ENCODE results near the gene CTTN.
"Not testable (repeated sequence)": the region's sequence is repeated elsewhere in the genome, so short reads cannot be mapped to it uniquely, and the experiment has no call there.

The CTTN gene

GRCh38 chr11:70381872-70382861, 16.2 kb upstream of the CTTN start:
- Histone ChIP-seq H3K4me1 (ENCODE audit: insufficient read depth, low read length) (peaks cover 26% of the 10 kb centered on the region), H3K27ac (ENCODE audit: low read depth, low read length) (peak overlapping the region; percentile 50), H3K36me3 (ENCODE audit: insufficient read depth, low read length) (peaks cover 25% of the 10 kb centered on the region), H3K9ac (ENCODE audit: low read length) (no peak overlapping the region), H3K9me3 (ENCODE audit: low read length) (no peaks in the 10 kb centered on the region), H3K4me3 (ENCODE audit: low read depth in 1 of 2, low read length in 2 of 2) (no peak overlapping the region), H3K27me3 (ENCODE audit: control insufficient read depth in 1 of 2, insufficient read depth in 2 of 2, low read length in 2 of 2) (no peaks in the 10 kb centered on the region)

DNA sequence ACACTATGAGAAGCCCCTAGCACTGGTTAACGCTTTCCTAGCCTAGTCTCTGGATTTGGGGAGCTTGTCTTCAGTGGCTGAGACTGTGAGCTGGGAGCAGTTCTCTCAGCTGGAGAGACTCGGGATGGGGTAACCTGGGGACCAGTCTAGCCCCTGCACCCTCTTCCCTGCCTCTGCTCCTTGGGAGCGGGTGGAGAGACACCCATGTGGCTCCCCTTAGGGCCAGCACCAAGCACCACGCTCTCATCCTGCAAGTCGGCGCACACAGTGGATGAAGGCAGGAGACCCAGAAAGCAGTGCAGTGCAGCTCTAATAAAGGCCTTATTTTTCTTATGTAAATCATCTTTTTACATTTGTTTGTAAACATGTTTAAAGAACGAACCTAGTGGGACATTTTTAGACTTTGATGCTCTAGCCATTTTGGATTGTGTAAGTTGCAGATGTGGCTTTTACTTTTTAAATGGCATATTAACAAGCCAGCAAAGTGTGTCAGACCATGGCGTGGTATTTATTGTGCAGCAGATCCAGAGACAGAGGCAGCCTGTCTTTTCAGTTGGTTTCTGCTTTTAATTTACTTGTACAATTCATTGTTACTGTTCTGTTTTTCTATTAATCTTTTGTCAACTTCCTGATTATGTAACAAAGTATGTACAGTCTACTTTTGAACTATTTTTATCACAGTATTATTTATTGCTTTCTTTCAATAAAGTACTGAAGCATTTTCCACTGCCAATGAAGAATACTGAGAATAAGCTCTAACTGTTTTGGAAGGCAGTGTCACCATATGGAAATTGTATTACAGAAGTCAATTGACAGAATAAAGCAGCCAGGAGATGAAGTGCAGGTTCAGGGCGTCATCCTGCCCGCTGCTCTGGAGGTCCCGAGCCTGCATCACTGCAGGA, 14.4 kb upstream of the CTTN start:
- Histone ChIP-seq H3K9me3 (ENCODE audit: low read length) (no peaks in the 10 kb centered on the region), H3K36me3 (ENCODE audit: insufficient read depth, low read length) (peaks cover 10% of the 10 kb centered on the region), H3K4me1 (ENCODE audit: insufficient read depth, low read length) (peaks cover 26% of the 10 kb centered on the region), H3K4me3 (ENCODE audit: low read depth in 1 of 2, low read length in 2 of 2) (no peak overlapping the region), H3K27me3 (ENCODE audit: control insufficient read depth in 1 of 2, insufficient read depth in 2 of 2, low read length in 2 of 2) (no peaks in the 10 kb centered on the region), H3K27ac (ENCODE audit: low read depth, low read length) (no peak overlapping the region), H3K9ac (ENCODE audit: low read length) (no peak overlapping the region)

DNA sequence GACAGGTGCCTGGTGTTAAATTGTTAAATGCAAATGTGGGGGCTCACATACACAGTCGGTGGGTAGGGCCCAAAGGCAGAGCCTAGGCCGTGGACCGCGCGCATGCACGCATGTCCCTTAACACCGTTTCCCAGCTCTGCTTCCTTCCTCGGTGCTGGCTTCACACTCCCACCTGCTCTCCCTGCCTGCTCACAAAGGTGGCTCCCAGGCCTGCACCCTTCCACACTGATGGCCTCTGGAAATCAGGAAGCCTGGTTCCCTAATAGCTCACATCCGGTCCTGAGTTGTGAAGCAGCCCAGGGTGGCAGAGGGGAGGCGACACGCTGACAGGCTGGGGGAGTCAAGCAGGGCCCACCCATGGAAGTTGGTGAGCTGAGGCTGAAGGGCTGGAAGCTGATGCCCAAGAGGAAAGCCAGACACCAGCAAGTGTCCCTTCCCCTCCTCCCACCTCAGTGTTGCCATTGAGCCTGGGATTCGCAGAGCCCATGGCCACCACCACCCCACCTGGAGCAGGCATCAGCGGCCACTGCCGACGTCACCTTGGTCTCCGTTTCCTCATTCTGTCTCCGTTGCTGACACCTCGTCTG, 13.7 kb upstream of the CTTN start:
- Histone ChIP-seq H3K4me1 (ENCODE audit: insufficient read depth, low read length) (peaks cover 26% of the 10 kb centered on the region), H3K27me3 (ENCODE audit: control insufficient read depth in 1 of 2, insufficient read depth in 2 of 2, low read length in 2 of 2) (no peaks in the 10 kb centered on the region), H3K9me3 (ENCODE audit: low read length) (no peaks in the 10 kb centered on the region), H3K9ac (ENCODE audit: low read length) (no peak overlapping the region), H3K36me3 (ENCODE audit: insufficient read depth, low read length) (peaks cover 7% of the 10 kb centered on the region), H3K4me3 (ENCODE audit: low read depth in 1 of 2, low read length in 2 of 2) (no peak overlapping the region), H3K27ac (ENCODE audit: low read depth, low read length) (no peak overlapping the region)

DNA sequence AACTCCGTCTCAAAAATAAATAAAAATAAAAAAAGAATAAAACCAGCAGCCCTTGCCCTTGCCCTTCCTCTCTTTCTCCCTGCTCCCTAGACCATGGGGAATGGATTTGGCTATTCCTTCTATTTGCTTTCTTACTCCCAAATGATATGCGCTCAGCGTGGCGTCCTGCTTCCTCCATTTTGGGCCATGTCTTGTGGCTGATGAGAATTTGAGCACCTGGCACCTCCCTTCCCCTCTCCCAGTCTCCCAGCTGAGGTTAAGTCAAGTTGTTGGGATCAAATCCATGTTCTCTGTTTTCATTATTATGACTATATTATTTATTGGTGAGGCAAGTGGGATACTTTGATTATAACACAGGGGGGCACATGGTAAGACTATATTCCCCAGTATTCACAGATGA, 10.8 kb upstream of the CTTN start:
- no peak overlapping the region for H3K9ac ChIP-seq (ENCODE audit: low read length)
- H3K27ac ChIP-seq (ENCODE audit: low read depth, low read length) = no peak overlapping the region
- H3K36me3 ChIP-seq (ENCODE audit: insufficient read depth, low read length) = peaks cover 7% of the 10 kb centered on the region
- peaks cover 16% of the 10 kb centered on the region for H3K4me1 ChIP-seq (ENCODE audit: insufficient read depth, low read length)
- H3K4me3 ChIP-seq (ENCODE audit: low read depth in 1 of 2, low read length in 2 of 2) = no peak overlapping the region
- no peaks in the 10 kb centered on the region for H3K27me3 ChIP-seq (ENCODE audit: control insufficient read depth in 1 of 2, insufficient read depth in 2 of 2, low read length in 2 of 2)
- H3K9me3 ChIP-seq (ENCODE audit: low read length) = no peaks in the 10 kb centered on the region

DNA sequence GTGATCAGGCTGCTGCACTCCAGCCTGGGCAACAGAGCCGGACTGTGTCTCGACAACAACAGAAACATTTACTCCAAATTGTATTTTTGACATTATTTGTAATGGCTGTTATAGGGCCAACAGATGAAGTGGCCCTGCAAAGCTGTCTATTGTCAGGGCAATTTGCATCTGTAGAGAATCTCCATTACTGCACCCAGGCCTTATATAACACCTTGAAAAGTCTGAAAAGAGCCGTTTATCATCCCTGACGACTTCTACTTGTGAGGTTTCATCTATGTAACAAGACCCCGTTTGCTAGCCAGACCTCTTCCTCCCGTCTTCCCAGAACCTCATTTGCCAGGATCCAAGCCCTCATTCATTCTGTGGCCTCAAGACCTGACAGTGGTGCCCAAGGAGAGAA, 9.1 kb upstream of the CTTN start:
- no peaks in the 10 kb centered on the region for H3K9me3 ChIP-seq (ENCODE audit: low read length)
- H3K36me3 ChIP-seq (ENCODE audit: insufficient read depth, low read length) = peaks cover 7% of the 10 kb centered on the region
- no peak overlapping the region for H3K4me3 ChIP-seq (ENCODE audit: low read depth in 1 of 2, low read length in 2 of 2)
- H3K27me3 ChIP-seq (ENCODE audit: control insufficient read depth in 1 of 2, insufficient read depth in 2 of 2, low read length in 2 of 2) = no peaks in the 10 kb centered on the region
- no peak overlapping the region for H3K27ac ChIP-seq (ENCODE audit: low read depth, low read length)
- H3K4me1 ChIP-seq (ENCODE audit: insufficient read depth, low read length) = peaks cover 3% of the 10 kb centered on the region
- H3K9ac ChIP-seq (ENCODE audit: low read length) = no peak overlapping the region

DNA sequence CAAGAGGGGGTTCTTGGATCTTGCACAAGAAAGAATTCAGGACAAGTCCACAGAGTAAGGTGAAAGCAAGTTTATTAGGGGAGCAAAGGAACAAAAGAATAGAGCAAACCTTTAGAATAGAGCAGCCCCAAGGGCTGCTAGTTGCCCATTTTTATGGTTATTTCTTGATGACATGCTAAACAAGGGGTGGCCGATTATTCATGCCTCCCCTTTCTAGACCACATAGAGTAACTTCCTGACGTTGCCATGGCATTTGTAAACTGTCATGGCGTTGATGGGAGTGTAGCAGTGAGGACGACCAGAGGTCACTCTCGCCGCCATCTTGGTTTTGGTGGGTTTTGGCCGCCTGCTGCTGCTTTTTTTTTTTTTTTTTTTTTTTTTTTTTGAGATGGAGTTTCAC, 7.4 kb upstream of the CTTN start:
- not testable (repeated sequence) for H3K27me3 ChIP-seq (ENCODE audit: control insufficient read depth in 1 of 2, insufficient read depth in 2 of 2, low read length in 2 of 2); H3K9ac ChIP-seq (ENCODE audit: low read length); H3K27ac ChIP-seq (ENCODE audit: low read depth, low read length)

GRCh38 chr11:70394211-70394950, 3.9 kb upstream of the CTTN start:
- Histone ChIP-seq H3K9me3 (ENCODE audit: low read length) (no peaks in the 10 kb centered on the region), H3K9ac (ENCODE audit: low read length) (no peak overlapping the region), H3K27ac (ENCODE audit: low read depth, low read length) (no peak overlapping the region), H3K36me3 (ENCODE audit: insufficient read depth, low read length) (no peaks in the 10 kb centered on the region), H3K27me3 (ENCODE audit: control insufficient read depth in 1 of 2, insufficient read depth in 2 of 2, low read length in 2 of 2) (no peaks in the 10 kb centered on the region), H3K4me1 (ENCODE audit: insufficient read depth, low read length) (peaks cover 11% of the 10 kb centered on the region), H3K4me3 (ENCODE audit: low read depth in 1 of 2, low read length in 2 of 2) (no peak overlapping the region)

More for the DNA sequence above, 7.4 kb upstream of the CTTN start:
- not testable (repeated sequence) for H3K4me1 ChIP-seq (ENCODE audit: insufficient read depth, low read length); H3K4me3 ChIP-seq (ENCODE audit: low read depth in 1 of 2, low read length in 2 of 2); H3K9me3 ChIP-seq (ENCODE audit: low read length); H3K36me3 ChIP-seq (ENCODE audit: insufficient read depth, low read length)

GRCh38 chr11:70397336-70397982, 870 bp upstream of the CTTN start:
- no peaks in the 10 kb centered on the region for H3K9me3 ChIP-seq (ENCODE audit: low read length)
- H3K27me3 ChIP-seq (ENCODE audit: control insufficient read depth in 1 of 2, insufficient read depth in 2 of 2, low read length in 2 of 2) = no peaks in the 10 kb centered on the region
- peak overlapping the region; percentile 81 for H3K27ac ChIP-seq (ENCODE audit: low read depth, low read length)
- H3K4me1 ChIP-seq (ENCODE audit: insufficient read depth, low read length) = peaks cover 28% of the 10 kb centered on the region
- no peaks in the 10 kb centered on the region for H3K36me3 ChIP-seq (ENCODE audit: insufficient read depth, low read length)
- H3K9ac ChIP-seq (ENCODE audit: low read length) = peak overlapping the region; percentile 49
- peak overlapping the region; percentile 74 to 99 for H3K4me3 ChIP-seq (ENCODE audit: low read depth in 1 of 2, low read length in 2 of 2)

GRCh38 chr11:70398834-70399680, 728 bp downstream of the CTTN start:
- no peaks in the 10 kb centered on the region for H3K9me3 ChIP-seq (ENCODE audit: low read length)
- H3K4me1 ChIP-seq (ENCODE audit: insufficient read depth, low read length) = peaks cover 28% of the 10 kb centered on the region
- H3K4me3 ChIP-seq (ENCODE audit: low read depth in 1 of 2, low read length in 2 of 2) = peak overlapping the region; percentile 74 to 99
- H3K9ac ChIP-seq (ENCODE audit: low read length) = peak overlapping the region; percentile 53
- H3K27me3 ChIP-seq (ENCODE audit: control insufficient read depth in 1 of 2, insufficient read depth in 2 of 2, low read length in 2 of 2) = no peaks in the 10 kb centered on the region
- H3K36me3 ChIP-seq (ENCODE audit: insufficient read depth, low read length) = no peaks in the 10 kb centered on the region
- peak overlapping the region; percentile 81 for H3K27ac ChIP-seq (ENCODE audit: low read depth, low read length)

GRCh38 chr11:70399681-70400112, 1.4 kb downstream of the CTTN start:
- Histone ChIP-seq H3K9me3 (ENCODE audit: low read length) (no peaks in the 10 kb centered on the region), H3K4me3 (ENCODE audit: low read depth in 1 of 2, low read length in 2 of 2) (peak overlapping the region; percentile 74 to 99), H3K9ac (ENCODE audit: low read length) (peak overlapping the region; percentile 53), H3K4me1 (ENCODE audit: insufficient read depth, low read length) (peaks cover 28% of the 10 kb centered on the region), H3K36me3 (ENCODE audit: insufficient read depth, low read length) (no peaks in the 10 kb centered on the region), H3K27me3 (ENCODE audit: control insufficient read depth in 1 of 2, insufficient read depth in 2 of 2, low read length in 2 of 2) (no peaks in the 10 kb centered on the region), H3K27ac (ENCODE audit: low read depth, low read length) (peak overlapping the region; percentile 81)

All from muscle layer of colon (tissue), 2 donors.